HG02571 (cell line): ENCODE measurements around the gene AP4B1.
"Not testable (repeated sequence)": the region's sequence is repeated elsewhere in the genome, so short reads cannot be mapped to it uniquely, and the experiment has no call there.

Source experiments
- ATAC-seq: cut with Tn5 transposase; IDR thresholded peaks from one replicate; pipeline ENCODE4 v1.9.1; 2021; ENCODE audit warnings: mild to moderate bottlenecking, moderate library complexity; ENCODE audit not compliant: unreplicated experiment

The AP4B1 gene

GRCh38 chr1:113904674-113905434 lies at the start of gene AP4B1, which contains the start of gene DCLRE1B:
AP4B1 (minus strand) TSS chr1:113904799; CDS start chr1:113904717, 82 bp downstream.
DCLRE1B (plus strand) TSS chr1:113905326; CDS start chr1:113905587, 261 bp downstream.
- peak; percentile 89 for ATAC-seq

GRCh38 chr1:113951719-113952118 lies 47.1 kb upstream of the AP4B1 start:
- no peak for ATAC-seq

- ATAC-seq: no peak
Observed at GRCh38 chr1:113950908-113951307, 46.3 kb upstream of the AP4B1 start.

- no peak for ATAC-seq
Observed at GRCh38 chr1:113949007-113949406, 44.4 kb upstream of the AP4B1 start.

- not testable (repeated sequence) for ATAC-seq
Observed at GRCh38 chr1:113948151-113948550, 43.6 kb upstream of the AP4B1 start.

GRCh38 chr1:113947388-113948107 lies 42.9 kb upstream of the AP4B1 start:
- no peak for ATAC-seq

GRCh38 chr1:113946678-113947387 lies 42.2 kb upstream of the AP4B1 start:
- no peak for ATAC-seq

GRCh38 chr1:113946112-113946511 lies 41.5 kb upstream of the AP4B1 start:
- ATAC-seq: no peak

GRCh38 chr1:113945329-113945728 lies 40.7 kb upstream of the AP4B1 start:
- ATAC-seq: no peak

- no peak for ATAC-seq
Observed at GRCh38 chr1:113943028-113943811, 38.6 kb upstream of the AP4B1 start.

- no peak for ATAC-seq
Observed at GRCh38 chr1:113942527-113942926, 37.9 kb upstream of the AP4B1 start.

GRCh38 chr1:113941245-113941559 lies 36.6 kb upstream of the AP4B1 start:
- ATAC-seq: no peak

- no peak for ATAC-seq
Observed at GRCh38 chr1:113940365-113941244, 36.0 kb upstream of the AP4B1 start.

GRCh38 chr1:113938192-113938591 lies 33.6 kb upstream of the AP4B1 start:
- ATAC-seq: no peak

GRCh38 chr1:113937146-113937545 lies 32.5 kb upstream of the AP4B1 start:
- no peak for ATAC-seq

- no peak for ATAC-seq
Observed at GRCh38 chr1:113935970-113936369, 31.4 kb upstream of the AP4B1 start.

GRCh38 chr1:113935176-113935575 lies 30.6 kb upstream of the AP4B1 start:
- no peak for ATAC-seq

- ATAC-seq: no peak
Observed at GRCh38 chr1:113934511-113935055, 30.0 kb upstream of the AP4B1 start.

- ATAC-seq: no peak
Observed at GRCh38 chr1:113934006-113934405, 29.4 kb upstream of the AP4B1 start.

- ATAC-seq: no peak
Observed at GRCh38 chr1:113931451-113931851, 26.9 kb upstream of the AP4B1 start.
